Daoy (cell line): ENCODE measurements around the gene PPP1R14C. TPM values are rescaled to one million over a fixed set of nuclear protein-coding genes. Genes with fewer than 3 reads are reported as not detected.
"Not testable (repeated sequence)": the region's sequence is repeated elsewhere in the genome, so short reads cannot be mapped to it uniquely, and the experiment has no call there.

Source experiments
- DNase-seq: peaks from one replicate; pipeline ENCODE4 v3.0.0-alpha.2; 2015; ENCODE audit warnings: low read depth
- total RNA-seq: library from RNA; depleted of rRNA; stranded (reverse); fragments of >200 nt; shearing (Covaris generic); gene quantifications from 2 replicates; pipeline ENCODE4 v1.2.3, GENCODE V29; 2014

PPP1R14C gene
- total RNA-seq, 1 experiment from 2014 or later, result 12.3 TPM

- DNase-seq, result no peak
Observed at GRCh38 chr6:150220634-150221551, 78.0 kb downstream of the PPP1R14C start.

GRCh38 chr6:150224820-150225219 lies 82.0 kb downstream of the PPP1R14C start:
- no peak for DNase-seq

GRCh38 chr6:150227281-150227680 lies 84.4 kb downstream of the PPP1R14C start:
- no peak for DNase-seq

- no peak for DNase-seq
Observed at GRCh38 chr6:150228072-150228733, 85.4 kb downstream of the PPP1R14C start.

- DNase-seq, result peak; percentile 90
Observed at GRCh38 chr6:150229436-150230163, 86.8 kb downstream of the PPP1R14C start.

GRCh38 chr6:150230164-150230561 lies 87.3 kb downstream of the PPP1R14C start:
- peak; percentile 62 for DNase-seq

- DNase-seq, result no peak
Observed at GRCh38 chr6:150230832-150231524, 88.1 kb downstream of the PPP1R14C start.

- DNase-seq, result no peak
Observed at GRCh38 chr6:150231525-150231850, 88.6 kb downstream of the PPP1R14C start.

- no peak for DNase-seq
Observed at GRCh38 chr6:150233843-150234269, 91.0 kb downstream of the PPP1R14C start.

- no peak for DNase-seq
Observed at GRCh38 chr6:150235218-150235617, 92.4 kb downstream of the PPP1R14C start.

- no peak for DNase-seq
Observed at GRCh38 chr6:150236114-150236513, 93.3 kb downstream of the PPP1R14C start.

GRCh38 chr6:150236544-150236943 lies 93.7 kb downstream of the PPP1R14C start:
- no peak for DNase-seq

- DNase-seq, result no peak
Observed at GRCh38 chr6:150237626-150238025, 94.8 kb downstream of the PPP1R14C start.

- peak; percentile 40 for DNase-seq
Observed at GRCh38 chr6:150238336-150238741, 95.5 kb downstream of the PPP1R14C start.

- no peak for DNase-seq
Observed at GRCh38 chr6:150238846-150239407, 96.1 kb downstream of the PPP1R14C start.

GRCh38 chr6:150241756-150242155 lies 98.9 kb downstream of the PPP1R14C start:
- DNase-seq, result not testable (repeated sequence)

- DNase-seq, result no peak
Observed at GRCh38 chr6:150243620-150244314, 100.9 kb downstream of the PPP1R14C start.

- no peak for DNase-seq
Observed at GRCh38 chr6:150245148-150245935, 102.5 kb downstream of the PPP1R14C start.

GRCh38 chr6:150247803-150248202 lies 105.0 kb downstream of the PPP1R14C start:
- no peak for DNase-seq

GRCh38 chr6:150248300-150248699 lies 105.5 kb downstream of the PPP1R14C start:
- DNase-seq, result no peak
